ENCODE measurements around the gene PCDHGA3.
"Not testable (repeated sequence)": the region's sequence is repeated elsewhere in the genome, so short reads cannot be mapped to it uniquely, and the experiment has no call there.

Gene PCDHGA3

GRCh38 chr5:141343242-141343952 lies at the start of gene PCDHGA3:
TSS of gene PCDHGA3 (plus strand) at chr5:141343829. CDS start at chr5:141344034, 205 bp downstream.
- no peak for DNase-seq

GRCh38 chr5:141298376-141298775 lies 45.3 kb upstream of the PCDHGA3 start:
- no peak for DNase-seq

GRCh38 chr5:141303756-141304155 lies 39.9 kb upstream of the PCDHGA3 start, which contains the start of gene SLC25A2:
TSS of gene SLC25A2 (minus strand) at chr5:141304049. CDS start at chr5:141303865, 184 bp downstream.
- DNase-seq: no peak

- no peak for DNase-seq
Measured at GRCh38 chr5:141306630-141307029, 37.0 kb upstream of the PCDHGA3 start.

- no peak for DNase-seq
Measured at GRCh38 chr5:141313711-141314110, 29.9 kb upstream of the PCDHGA3 start.

- not testable (repeated sequence) for DNase-seq
Measured at GRCh38 chr5:141316963-141317362, 26.7 kb upstream of the PCDHGA3 start.

GRCh38 chr5:141319202-141319601 lies 24.4 kb upstream of the PCDHGA3 start:
- no peak for DNase-seq

GRCh38 chr5:141319699-141320098 lies 23.9 kb upstream of the PCDHGA3 start:
- no peak for DNase-seq

GRCh38 chr5:141320225-141321169 lies 23.1 kb upstream of the PCDHGA3 start, which contains the start of gene TAF7:
TSS of gene TAF7 (minus strand) at chr5:141320784. CDS start at chr5:141320044, 740 bp downstream.
- peak; percentile 82 for DNase-seq

GRCh38 chr5:141322261-141322660 lies 21.4 kb upstream of the PCDHGA3 start:
- DNase-seq: no peak

GRCh38 chr5:141326088-141326854 lies 17.4 kb upstream of the PCDHGA3 start:
- no peak for DNase-seq

GRCh38 chr5:141328231-141328630 lies 15.4 kb upstream of the PCDHGA3 start:
- DNase-seq: no peak

GRCh38 chr5:141330299-141331080 lies 13.1 kb upstream of the PCDHGA3 start, which contains the start of gene PCDHGA1:
TSS of gene PCDHGA1 (plus strand) at chr5:141330514.
- no peak for DNase-seq

GRCh38 chr5:141332571-141332970 lies 11.1 kb upstream of the PCDHGA3 start:
- not testable (repeated sequence) for DNase-seq

- DNase-seq: no peak
Measured at GRCh38 chr5:141338538-141339306, 4.9 kb upstream of the PCDHGA3 start, which contains the start of gene PCDHGA2. TSS of gene PCDHGA2 (plus strand) at chr5:141338760.

GRCh38 chr5:141340781-141341354 lies 2.8 kb upstream of the PCDHGA3 start:
- not testable (repeated sequence) for DNase-seq

GRCh38 chr5:141342773-141343172 lies 856 bp upstream of the PCDHGA3 start:
- DNase-seq: no peak

- DNase-seq: no peak
Measured at GRCh38 chr5:141343953-141344463, 379 bp downstream of the PCDHGA3 start.

GRCh38 chr5:141345327-141345726 lies 1.7 kb downstream of the PCDHGA3 start:
- no peak for DNase-seq

GRCh38 chr5:141346017-141346416 lies 2.4 kb downstream of the PCDHGA3 start:
- DNase-seq: not testable (repeated sequence)

Data from NCI-H1092 treated with DMSO at 0.1 percent for 48 hours (cell line).